Measurements from ENCODE around the gene PYCR2. TPM values are rescaled to one million over a fixed set of nuclear protein-coding genes. Genes with fewer than 3 reads are reported as not detected.

Gene PYCR2
- total and polyA plus RNA-seq, 7 donors = 31.0 to 74.4 (median 34.9) TPM

- H3K27ac ChIP-seq = no peak overlapping the region
- WGBS, 2 donors = 78 to 90% methylated on average over 1 of the region's 1 CpG
- no peaks in the 10 kb centered on the region for H3K27me3 ChIP-seq
- no peaks in the 10 kb centered on the region for H3K4me1 ChIP-seq
- no peaks in the 10 kb centered on the region for H3K36me3 ChIP-seq
- no peak for DNase-seq
- intact Hi-C loops (cut with DNase I) = no loop called here
- no peak overlapping the region for H3K4me3 ChIP-seq
- no peaks in the 10 kb centered on the region for H3K9me3 ChIP-seq
- TF ChIP-seq POLR2A (IDR thresholded peaks at IDR 0.05) = no peak
- no peak for TF ChIP-seq EP300 (IDR thresholded peaks at IDR 0.05)
- TF ChIP-seq, protein P1, sequence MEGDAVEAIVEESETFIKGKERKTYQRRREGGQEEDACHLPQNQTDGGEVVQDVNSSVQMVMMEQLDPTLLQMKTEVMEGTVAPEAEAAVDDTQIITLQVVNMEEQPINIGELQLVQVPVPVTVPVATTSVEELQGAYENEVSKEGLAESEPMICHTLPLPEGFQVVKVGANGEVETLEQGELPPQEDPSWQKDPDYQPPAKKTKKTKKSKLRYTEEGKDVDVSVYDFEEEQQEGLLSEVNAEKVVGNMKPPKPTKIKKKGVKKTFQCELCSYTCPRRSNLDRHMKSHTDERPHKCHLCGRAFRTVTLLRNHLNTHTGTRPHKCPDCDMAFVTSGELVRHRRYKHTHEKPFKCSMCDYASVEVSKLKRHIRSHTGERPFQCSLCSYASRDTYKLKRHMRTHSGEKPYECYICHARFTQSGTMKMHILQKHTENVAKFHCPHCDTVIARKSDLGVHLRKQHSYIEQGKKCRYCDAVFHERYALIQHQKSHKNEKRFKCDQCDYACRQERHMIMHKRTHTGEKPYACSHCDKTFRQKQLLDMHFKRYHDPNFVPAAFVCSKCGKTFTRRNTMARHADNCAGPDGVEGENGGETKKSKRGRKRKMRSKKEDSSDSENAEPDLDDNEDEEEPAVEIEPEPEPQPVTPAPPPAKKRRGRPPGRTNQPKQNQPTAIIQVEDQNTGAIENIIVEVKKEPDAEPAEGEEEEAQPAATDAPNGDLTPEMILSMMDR (IDR thresholded peaks at IDR 0.05) = no peak
- no peak for TF ChIP-seq POLR2AphosphoS5 (IDR thresholded peaks at IDR 0.05)
These were observed 30.7 kb upstream of the PYCR2 start for GRCh38 chr1:225954753-225955152.

- Histone ChIP-seq H3K9me3 (no peaks in the 10 kb centered on the region), H3K27ac (no peak overlapping the region), H3K4me3 (no peak overlapping the region), H3K27me3 (no peaks in the 10 kb centered on the region), H3K36me3 (no peaks in the 10 kb centered on the region), H3K4me1 (no peaks in the 10 kb centered on the region)
- 93 to 95% methylated on average over 4 of the region's 4 CpGs for WGBS, 2 donors
- DNase-seq = no peak
- intact Hi-C loops (cut with DNase I) = no loop called here
- TF ChIP-seq EP300 (IDR thresholded peaks at IDR 0.05) (no peak), POLR2A (IDR thresholded peaks at IDR 0.05) (no peak), POLR2AphosphoS5 (IDR thresholded peaks at IDR 0.05) (no peak)
- TF ChIP-seq, protein P1 (IDR thresholded peaks at IDR 0.05) = no peak
These were observed 29.3 kb upstream of the PYCR2 start for GRCh38 chr1:225953315-225953714.

- no peaks in the 10 kb centered on the region for H3K9me3 ChIP-seq
- no peak overlapping the region for H3K27ac ChIP-seq
- intact Hi-C loops (cut with DNase I) = no loop called here
- H3K36me3 ChIP-seq = no peaks in the 10 kb centered on the region
- TF ChIP-seq EP300 (IDR thresholded peaks at IDR 0.05) = no peak
- no peak for TF ChIP-seq POLR2AphosphoS5 (IDR thresholded peaks at IDR 0.05)
- no peaks in the 10 kb centered on the region for H3K27me3 ChIP-seq
- no peak overlapping the region for H3K4me3 ChIP-seq
- H3K4me1 ChIP-seq = no peaks in the 10 kb centered on the region
- no peak for DNase-seq
- WGBS, 2 donors = 60 to 81% methylated on average over 9 of the region's 9 CpGs
These were observed 27.0 kb upstream of the PYCR2 start for GRCh38 chr1:225950905-225951497.

DNA sequence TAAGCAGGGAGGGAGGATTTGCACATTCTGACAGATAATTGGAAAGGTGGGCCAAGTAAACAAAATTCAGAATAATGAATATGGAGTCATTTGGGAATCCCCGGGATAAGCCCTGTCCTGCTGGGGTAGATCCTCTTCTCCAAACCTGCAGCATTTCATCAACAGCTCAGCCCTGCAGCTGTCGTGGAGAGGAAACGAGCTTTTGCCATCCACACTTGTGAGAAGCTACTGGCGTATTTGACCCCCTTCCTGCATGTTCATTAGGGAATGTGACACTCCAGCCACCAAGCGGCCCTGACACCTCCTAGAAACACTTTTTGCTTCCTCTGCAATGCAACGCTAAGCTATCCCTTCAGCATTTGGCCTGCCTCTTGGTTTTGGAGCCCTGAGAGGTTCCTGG lies 25.0 kb upstream of the PYCR2 start:
- intact Hi-C loops (cut with DNase I) = no loop called here
- Histone ChIP-seq H3K27me3 (no peaks in the 10 kb centered on the region), H3K4me1 (no peaks in the 10 kb centered on the region), H3K9me3 (no peaks in the 10 kb centered on the region), H3K27ac (no peak overlapping the region), H3K36me3 (no peaks in the 10 kb centered on the region), H3K4me3 (no peak overlapping the region)
- no peak for DNase-seq
- TF ChIP-seq, protein P1 (IDR thresholded peaks at IDR 0.05) = no peak
- no peak for TF ChIP-seq EP300 (IDR thresholded peaks at IDR 0.05)
- TF ChIP-seq POLR2AphosphoS5 (IDR thresholded peaks at IDR 0.05) = no peak
- no peak for TF ChIP-seq POLR2A (IDR thresholded peaks at IDR 0.05)
- WGBS, 2 donors = 70 to 84% methylated on average over 6 of the region's 6 CpGs

GRCh38 chr1:225946803-225947202 lies 22.8 kb upstream of the PYCR2 start:
- 94 to 96% methylated on average over 5 of the region's 5 CpGs for WGBS, 2 donors
- no peak overlapping the region for H3K4me3 ChIP-seq
- no peak for DNase-seq
- H3K36me3 ChIP-seq = no peaks in the 10 kb centered on the region
- H3K4me1 ChIP-seq = peaks cover 0 to 6% (median 3%) of the 10 kb centered on the region in 4 donors
- H3K9me3 ChIP-seq = no peaks in the 10 kb centered on the region
- intact Hi-C loops (cut with DNase I) = no loop called here
- no peaks in the 10 kb centered on the region for H3K27me3 ChIP-seq
- no peak for TF ChIP-seq POLR2A (IDR thresholded peaks at IDR 0.05)
- TF ChIP-seq, protein P1 (IDR thresholded peaks at IDR 0.05) = no peak
- TF ChIP-seq EP300 (IDR thresholded peaks at IDR 0.05) = no peak
- TF ChIP-seq POLR2AphosphoS5 (IDR thresholded peaks at IDR 0.05) = no peak
- no peak overlapping the region for H3K27ac ChIP-seq
